WERI-Rb-1 (cell line): ENCODE data around the gene ZNF260.

ENCODE experiments used
- DNase-seq: peaks from one replicate; pipeline ENCODE4 v3.0.0-alpha.2; 2020
- H3K27ac ChIP-seq: fragments of 250-450 bp; sonication (Bioruptor Pico); 2 replicates; pipeline ENCODE4 v1.5.1; 2020; ENCODE audit warnings: mild to moderate bottlenecking, moderate library complexity
- H3K27me3 ChIP-seq: fragments of 250-450 bp; sonication (Bioruptor Pico); 2 replicates; pipeline ENCODE4 v1.5.1; 2021; ENCODE audit warnings: mild to moderate bottlenecking, low read depth, moderate library complexity; ENCODE audit not compliant: insufficient read depth, severe bottlenecking
- H3K36me3 ChIP-seq: fragments of 250-450 bp; sonication (Bioruptor Pico); 2 replicates; pipeline ENCODE4 v1.5.1; 2020; ENCODE audit warnings: mild to moderate bottlenecking, moderate library complexity
- H3K4me3 ChIP-seq: 2 replicates; pipeline ENCODE4 v1.5.1; 2011; ENCODE audit warnings: low read depth, mild to moderate bottlenecking, control low read depth, low read length
- H3K9me3 ChIP-seq: fragments of 250-450 bp; sonication (Bioruptor Pico); 2 replicates; pipeline ENCODE4 v1.5.1; 2021; ENCODE audit warnings: mild to moderate bottlenecking, moderate library complexity; ENCODE audit not compliant: severe bottlenecking
- CTCF ChIP-seq: IDR thresholded peaks from 2 replicates; pipeline ENCODE4 v1.5.1; 2011; ENCODE audit warnings: low read depth, mild to moderate bottlenecking, control low read depth, inconsistent platforms, low read length

ZNF260 gene

GRCh38 chr19:36527341-36527740, 730 bp downstream of the ZNF260 start:
- H3K9me3 ChIP-seq, result peaks cover 3% of the 10 kb centered on the region
- H3K4me3 ChIP-seq, result peak overlapping the region; percentile 87
- H3K36me3 ChIP-seq, result peaks cover 42% of the 10 kb centered on the region
- TF ChIP-seq CTCF, result no peak
- no peak for DNase-seq
- H3K27me3 ChIP-seq, result no peaks in the 10 kb centered on the region
- peak overlapping the region; percentile 98 for H3K27ac ChIP-seq

- H3K4me3 ChIP-seq, result peak overlapping the region; percentile 87; the same call in 1 of the 2 replicates
- no peaks in the 10 kb centered on the region for H3K27me3 ChIP-seq
- TF ChIP-seq CTCF, result no peak
- H3K36me3 ChIP-seq, result peaks cover 48% of the 10 kb centered on the region
- DNase-seq, result no peak
- no peak overlapping the region for H3K27ac ChIP-seq
- peaks cover 3% of the 10 kb centered on the region for H3K9me3 ChIP-seq
These were observed 1.5 kb downstream of the ZNF260 start for GRCh38 chr19:36526581-36526980.

DNA sequence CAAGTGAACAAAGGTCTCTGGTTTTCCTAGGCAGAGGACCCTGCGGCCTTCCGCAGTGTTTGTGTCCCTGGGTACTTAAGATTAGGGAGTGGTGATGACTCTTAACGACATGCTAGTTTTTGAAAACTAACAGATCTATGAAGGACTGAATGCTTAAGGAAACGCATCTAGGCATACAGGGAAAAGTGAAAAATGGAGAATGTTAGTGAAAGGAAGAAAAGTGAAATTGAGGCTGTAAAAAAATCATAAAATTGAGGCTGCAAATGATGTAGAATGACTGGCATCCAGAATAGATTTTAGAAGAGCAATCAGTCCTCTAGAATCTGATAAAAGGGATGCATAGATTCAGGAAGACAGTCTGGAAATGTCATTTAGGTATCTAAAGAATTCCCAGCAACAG, 3.5 kb downstream of the ZNF260 start:
- Histone ChIP-seq H3K9me3 (peaks cover 3% of the 10 kb centered on the region), H3K4me3 (no peak overlapping the region), H3K27ac (no peak overlapping the region), H3K27me3 (no peaks in the 10 kb centered on the region), H3K36me3 (peaks cover 63% of the 10 kb centered on the region)
- DNase-seq, result no peak
- TF ChIP-seq CTCF, result no peak

DNA sequence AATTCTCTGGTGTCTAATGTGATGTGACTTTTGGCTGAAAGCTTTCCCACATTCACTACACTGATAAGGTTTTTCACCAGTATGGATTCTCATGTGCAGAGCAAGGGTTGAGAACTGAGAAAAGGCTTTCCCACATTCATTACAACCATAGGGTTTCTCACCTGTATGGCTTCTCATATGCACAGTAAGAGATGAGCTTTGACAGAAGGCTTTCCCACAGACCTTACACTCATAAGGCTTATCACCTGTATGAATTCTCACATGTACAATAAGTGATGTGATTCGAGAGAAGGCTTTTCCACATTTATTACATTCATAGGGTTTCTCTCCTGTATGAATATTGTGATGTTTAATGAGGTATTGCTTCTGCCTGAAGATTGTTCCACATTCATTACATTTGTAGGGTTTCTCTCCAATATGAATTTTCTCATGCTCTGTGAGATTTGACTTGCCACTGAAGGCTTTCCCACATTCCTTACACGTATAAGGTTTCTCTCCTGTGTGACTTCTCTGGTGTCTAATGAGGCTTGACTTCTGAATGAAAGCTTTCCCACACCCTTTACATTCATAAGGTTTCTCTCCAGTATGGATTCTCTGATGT, 14.0 kb downstream of the ZNF260 start:
- no peak for TF ChIP-seq CTCF
- Histone ChIP-seq H3K27ac (no peak overlapping the region), H3K9me3 (peaks cover 34% of the 10 kb centered on the region), H3K27me3 (no peaks in the 10 kb centered on the region), H3K4me3 (no peak overlapping the region), H3K36me3 (peaks cover 62% of the 10 kb centered on the region)
- no peak for DNase-seq

DNA sequence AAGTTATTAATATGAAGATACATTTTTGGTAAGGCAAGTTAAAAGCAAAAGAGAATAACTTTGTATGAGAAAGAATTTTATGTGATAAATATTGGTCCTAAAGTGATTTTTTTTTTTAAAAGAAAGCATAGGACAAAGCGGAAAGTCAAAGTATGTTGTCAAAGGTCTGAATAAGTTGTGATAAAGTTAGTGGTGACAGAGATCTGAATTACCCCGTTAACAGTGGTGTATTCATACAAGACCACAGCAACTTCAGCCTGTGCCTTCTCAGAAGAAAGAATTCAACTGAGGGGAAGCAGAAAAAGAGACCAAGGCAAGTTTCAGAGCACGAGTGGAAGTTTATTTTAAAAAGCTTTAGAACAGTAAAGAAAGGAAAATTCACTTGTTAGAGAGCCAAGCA, 19.7 kb downstream of the ZNF260 start:
- peaks cover 4% of the 10 kb centered on the region for H3K36me3 ChIP-seq

More for the DNA sequence above, 19.7 kb downstream of the ZNF260 start:
- TF ChIP-seq CTCF, result no peak
- DNase-seq, result no peak
- no peak overlapping the region for H3K27ac ChIP-seq
- no peak overlapping the region for H3K4me3 ChIP-seq
- peaks cover 7% of the 10 kb centered on the region for H3K9me3 ChIP-seq
- no peaks in the 10 kb centered on the region for H3K27me3 ChIP-seq
